ENCODE measurements around the gene KRR1.

DNA sequence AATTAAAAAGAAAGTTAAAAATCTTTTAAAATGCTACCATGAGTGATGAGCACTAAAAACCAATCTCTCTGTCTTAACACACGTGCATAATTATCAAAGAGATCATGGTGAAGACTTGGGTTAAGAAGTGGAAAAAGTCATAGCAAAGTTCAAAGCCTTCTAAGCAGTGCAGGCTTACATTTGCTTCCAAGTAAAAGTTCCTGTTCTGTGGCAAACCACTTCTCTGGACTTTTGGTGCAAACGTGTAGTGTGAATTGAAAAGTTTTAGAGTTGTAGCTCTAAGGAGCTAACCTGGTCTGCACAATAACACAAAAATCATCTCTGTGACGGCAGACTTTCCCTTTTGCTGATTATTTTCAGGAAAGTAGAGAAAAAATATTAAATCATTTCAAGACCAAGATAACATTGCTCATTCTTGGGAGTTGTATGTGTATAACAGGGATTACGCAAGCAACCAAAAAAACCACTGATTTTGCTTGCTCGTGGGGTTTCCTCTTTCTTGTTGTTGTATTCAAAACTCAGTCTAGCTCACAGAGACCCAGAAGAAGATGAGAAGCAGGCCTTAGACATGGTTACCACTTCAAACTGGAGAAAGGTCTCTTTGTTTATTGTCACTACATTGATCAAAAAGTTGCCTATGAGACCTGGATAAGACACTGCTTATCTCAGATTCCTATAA, 33.2 kb downstream of the KRR1 start:
- TF ChIP-seq POLR2A (IDR thresholded peaks at IDR 0.05; ENCODE audit: low read length) (no peak), GATA3 (IDR thresholded peaks at IDR 0.05; ENCODE audit: borderline replicate concordance) (no peak), HDAC2 (IDR thresholded peaks at IDR 0.05) (no peak), POLR2AphosphoS2 (conservative IDR thresholded peaks at IDR 0.05; ENCODE audit: low read length) (no peak), SREBF2 (IDR thresholded peaks at IDR 0.05) (no peak), JUNB (IDR thresholded peaks at IDR 0.05) (no peak), NPAS2 (CRISPR knock-in tag; IDR thresholded peaks at IDR 0.05; ENCODE audit: borderline replicate concordance) (no peak), MAZ (IDR thresholded peaks at IDR 0.05; ENCODE audit: borderline replicate concordance, low read depth, low read length) (no peak), HEYL (CRISPR knock-in tag; IDR thresholded peaks at IDR 0.05) (no peak)
- TF ChIP-seq, protein P1, sequence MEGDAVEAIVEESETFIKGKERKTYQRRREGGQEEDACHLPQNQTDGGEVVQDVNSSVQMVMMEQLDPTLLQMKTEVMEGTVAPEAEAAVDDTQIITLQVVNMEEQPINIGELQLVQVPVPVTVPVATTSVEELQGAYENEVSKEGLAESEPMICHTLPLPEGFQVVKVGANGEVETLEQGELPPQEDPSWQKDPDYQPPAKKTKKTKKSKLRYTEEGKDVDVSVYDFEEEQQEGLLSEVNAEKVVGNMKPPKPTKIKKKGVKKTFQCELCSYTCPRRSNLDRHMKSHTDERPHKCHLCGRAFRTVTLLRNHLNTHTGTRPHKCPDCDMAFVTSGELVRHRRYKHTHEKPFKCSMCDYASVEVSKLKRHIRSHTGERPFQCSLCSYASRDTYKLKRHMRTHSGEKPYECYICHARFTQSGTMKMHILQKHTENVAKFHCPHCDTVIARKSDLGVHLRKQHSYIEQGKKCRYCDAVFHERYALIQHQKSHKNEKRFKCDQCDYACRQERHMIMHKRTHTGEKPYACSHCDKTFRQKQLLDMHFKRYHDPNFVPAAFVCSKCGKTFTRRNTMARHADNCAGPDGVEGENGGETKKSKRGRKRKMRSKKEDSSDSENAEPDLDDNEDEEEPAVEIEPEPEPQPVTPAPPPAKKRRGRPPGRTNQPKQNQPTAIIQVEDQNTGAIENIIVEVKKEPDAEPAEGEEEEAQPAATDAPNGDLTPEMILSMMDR (IDR thresholded peaks at IDR 0.05) = no peak
- TF ChIP-seq, protein P2, sequence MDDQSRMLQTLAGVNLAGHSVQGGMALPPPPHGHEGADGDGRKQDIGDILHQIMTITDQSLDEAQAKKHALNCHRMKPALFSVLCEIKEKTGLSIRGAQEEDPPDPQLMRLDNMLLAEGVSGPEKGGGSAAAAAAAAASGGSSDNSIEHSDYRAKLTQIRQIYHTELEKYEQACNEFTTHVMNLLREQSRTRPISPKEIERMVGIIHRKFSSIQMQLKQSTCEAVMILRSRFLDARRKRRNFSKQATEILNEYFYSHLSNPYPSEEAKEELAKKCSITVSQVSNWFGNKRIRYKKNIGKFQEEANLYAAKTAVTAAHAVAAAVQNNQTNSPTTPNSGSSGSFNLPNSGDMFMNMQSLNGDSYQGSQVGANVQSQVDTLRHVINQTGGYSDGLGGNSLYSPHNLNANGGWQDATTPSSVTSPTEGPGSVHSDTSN (IDR thresholded peaks at IDR 0.05) = no peak
- TF ChIP-seq, protein P3, sequence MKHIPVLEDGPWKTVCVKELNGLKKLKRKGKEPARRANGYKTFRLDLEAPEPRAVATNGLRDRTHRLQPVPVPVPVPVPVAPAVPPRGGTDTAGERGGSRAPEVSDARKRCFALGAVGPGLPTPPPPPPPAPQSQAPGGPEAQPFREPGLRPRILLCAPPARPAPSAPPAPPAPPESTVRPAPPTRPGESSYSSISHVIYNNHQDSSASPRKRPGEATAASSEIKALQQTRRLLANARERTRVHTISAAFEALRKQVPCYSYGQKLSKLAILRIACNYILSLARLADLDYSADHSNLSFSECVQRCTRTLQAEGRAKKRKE (CRISPR knock-in tag; IDR thresholded peaks at IDR 0.05; ENCODE audit: low read depth) = no peak
- TF ChIP-seq, protein P4, sequence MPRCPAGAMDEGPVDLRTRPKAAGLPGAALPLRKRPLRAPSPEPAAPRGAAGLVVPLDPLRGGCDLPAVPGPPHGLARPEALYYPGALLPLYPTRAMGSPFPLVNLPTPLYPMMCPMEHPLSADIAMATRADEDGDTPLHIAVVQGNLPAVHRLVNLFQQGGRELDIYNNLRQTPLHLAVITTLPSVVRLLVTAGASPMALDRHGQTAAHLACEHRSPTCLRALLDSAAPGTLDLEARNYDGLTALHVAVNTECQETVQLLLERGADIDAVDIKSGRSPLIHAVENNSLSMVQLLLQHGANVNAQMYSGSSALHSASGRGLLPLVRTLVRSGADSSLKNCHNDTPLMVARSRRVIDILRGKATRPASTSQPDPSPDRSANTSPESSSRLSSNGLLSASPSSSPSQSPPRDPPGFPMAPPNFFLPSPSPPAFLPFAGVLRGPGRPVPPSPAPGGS (IDR thresholded peaks at IDR 0.05) = no peak
- TF ChIP-seq, protein P5, sequence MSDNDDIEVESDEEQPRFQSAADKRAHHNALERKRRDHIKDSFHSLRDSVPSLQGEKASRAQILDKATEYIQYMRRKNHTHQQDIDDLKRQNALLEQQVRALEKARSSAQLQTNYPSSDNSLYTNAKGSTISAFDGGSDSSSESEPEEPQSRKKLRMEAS (IDR thresholded peaks at IDR 0.05) = no peak

All from A549 (cell line).